CD4-positive, alpha-beta T cell treated with Interleukin-21 for 1 hour (primary cell): ENCODE measurements around the gene LYPD1.

Experiments
- DNase-seq: peaks from one replicate; pipeline ENCODE4 v3.0.0-alpha.2; 2020

Gene LYPD1

DNA sequence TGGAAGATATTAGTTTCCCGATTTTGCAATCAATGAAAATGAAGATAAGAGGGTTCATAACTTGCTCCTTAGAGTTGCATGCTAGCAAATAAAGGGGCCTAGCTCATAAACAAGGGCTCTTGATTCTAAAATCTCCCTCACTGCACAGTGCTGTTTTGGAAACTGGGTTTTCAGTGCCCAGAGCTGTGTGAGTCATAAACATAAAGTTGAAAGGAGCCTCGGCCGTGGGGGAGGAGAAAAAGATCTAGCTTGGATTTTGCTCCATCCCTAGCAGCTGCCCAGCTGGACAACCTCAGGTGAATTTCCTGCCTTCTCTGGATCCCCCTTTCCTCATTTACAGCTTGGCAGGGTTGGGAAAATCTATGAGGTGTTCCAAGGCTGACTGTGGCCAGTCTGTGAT is 42.5 kb downstream of the LYPD1 start:
- DNase-seq = no peak

DNA sequence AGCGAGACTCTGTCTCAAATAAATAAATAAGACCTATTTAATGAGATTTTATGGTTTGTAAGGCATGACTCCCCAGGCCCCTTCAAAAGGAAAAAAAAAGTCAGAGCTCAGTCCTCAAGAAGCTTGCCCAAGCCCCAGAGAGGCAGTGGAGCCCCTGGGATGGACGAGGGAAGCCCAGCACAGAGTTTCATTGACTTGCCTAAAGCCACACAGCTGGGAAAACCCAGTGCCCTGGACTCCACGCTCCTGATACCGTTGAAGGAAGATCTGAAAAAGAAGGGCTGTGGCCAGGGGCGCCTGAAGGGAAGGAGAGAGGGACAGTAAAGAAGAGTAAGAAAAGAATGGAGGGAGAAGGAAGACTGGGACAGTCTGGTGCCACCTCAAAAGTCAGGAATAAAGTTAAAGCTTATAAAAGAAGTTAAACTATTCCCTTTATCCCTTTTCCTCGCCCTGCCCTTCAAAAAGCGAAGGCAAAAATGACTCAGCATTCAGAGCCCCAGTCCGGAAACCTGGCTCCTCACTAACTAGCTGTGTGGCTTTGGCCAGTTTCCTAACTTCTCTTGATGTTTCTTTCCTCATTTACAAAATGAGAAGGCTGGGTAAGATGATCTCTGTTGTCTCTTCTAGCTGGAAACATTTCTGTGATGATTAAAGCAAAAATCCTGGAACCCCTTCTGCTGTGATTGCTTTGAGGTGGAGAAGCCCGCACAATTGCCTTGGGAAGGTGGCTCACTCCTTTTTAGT is 46.7 kb downstream of the LYPD1 start:
- DNase-seq = no peak

DNA sequence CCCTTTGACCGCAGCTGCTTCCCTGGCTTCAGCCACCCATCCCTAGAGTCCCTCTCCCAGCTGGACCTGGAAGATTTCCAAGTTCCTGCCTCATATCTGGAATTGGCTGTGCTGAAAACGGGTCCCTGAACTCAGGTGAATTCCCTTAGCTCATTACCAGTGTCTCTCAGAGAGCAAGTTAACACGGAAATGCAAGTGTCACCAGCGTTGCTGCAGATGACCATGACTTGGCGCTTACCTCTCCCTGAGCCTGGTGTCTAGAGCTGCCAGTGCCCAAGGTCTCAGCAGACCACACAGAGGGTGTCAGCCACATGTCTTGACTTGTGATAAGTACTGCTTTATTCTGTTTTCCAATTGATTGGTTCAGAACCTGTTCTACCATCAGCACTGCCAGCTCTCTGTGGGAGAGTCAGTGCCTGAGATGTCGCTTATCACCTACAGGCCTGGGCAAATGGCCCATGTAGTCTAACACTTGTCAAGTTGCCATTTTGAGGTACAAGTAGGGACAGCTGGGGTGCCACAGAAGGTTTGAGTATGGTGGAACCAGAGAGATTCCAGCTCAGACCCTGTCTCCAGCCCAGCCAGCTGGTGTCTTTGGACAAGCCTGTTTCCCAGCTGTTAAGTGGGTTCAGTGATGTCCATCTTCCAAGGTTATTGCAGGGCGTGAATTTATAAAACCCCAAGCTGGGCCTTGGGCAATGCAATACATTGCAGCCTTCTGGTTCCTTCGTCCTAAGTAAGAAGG is 48.7 kb downstream of the LYPD1 start:
- no peak for DNase-seq

DNA sequence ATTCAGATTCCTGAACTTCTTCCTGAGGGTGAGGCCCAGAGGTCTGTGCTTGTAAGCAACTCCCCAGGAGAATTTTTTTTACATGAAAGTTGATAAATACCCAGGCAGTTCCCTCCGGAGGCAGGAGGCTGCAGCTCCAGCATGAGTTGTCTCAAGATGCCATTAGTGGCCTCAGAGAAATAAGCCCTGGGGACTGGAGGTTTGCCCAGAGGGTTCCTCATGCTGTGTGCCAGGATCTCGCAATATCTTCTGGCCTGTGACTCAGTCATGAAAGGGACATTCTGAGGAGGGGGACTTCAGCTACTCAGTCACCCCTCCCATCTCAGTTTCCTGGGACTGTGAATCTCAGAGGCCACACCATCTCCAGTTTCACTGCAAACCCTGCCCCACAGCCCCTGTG is 49.9 kb downstream of the LYPD1 start:
- DNase-seq = no peak

DNA sequence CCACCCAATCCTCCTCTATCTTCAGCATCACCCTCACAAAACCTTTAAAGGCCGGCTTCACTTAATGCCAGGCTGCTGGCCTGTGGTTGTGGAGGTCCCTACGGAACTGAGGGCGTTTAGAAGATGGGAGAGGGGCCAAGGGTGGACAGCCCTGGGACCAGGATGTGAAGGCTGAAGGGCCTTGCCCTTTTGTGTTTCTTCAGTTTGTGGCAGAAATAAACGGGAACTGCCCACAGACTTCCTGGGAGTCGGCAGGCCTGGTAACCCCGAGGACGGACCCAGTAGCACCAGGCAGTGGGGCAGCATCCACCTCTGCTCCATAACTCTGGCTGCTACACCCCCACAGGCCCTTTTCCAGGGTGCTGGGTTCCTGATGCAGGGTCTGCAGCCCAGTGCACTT is 51.3 kb downstream of the LYPD1 start:
- no peak for DNase-seq

DNA sequence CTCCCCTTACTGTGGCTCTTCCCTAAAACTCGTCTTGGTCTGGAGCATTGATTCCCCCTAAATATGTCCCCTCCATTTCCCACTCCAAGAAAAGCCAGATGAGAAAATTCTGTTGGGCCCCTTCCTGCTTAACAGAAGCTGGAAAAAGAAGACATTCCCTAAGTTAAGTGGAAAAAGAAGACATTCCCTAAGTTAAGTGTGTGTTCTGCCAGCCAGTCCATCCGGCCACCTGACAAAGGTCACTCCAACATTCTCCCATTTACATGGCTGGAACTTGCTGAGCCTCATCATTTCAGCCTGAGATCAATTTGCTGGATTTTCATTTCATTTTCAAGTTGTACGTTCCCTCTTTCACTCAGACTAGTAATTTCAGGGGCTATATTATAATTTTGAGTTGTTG is 52.0 kb downstream of the LYPD1 start:
- DNase-seq = no peak

DNA sequence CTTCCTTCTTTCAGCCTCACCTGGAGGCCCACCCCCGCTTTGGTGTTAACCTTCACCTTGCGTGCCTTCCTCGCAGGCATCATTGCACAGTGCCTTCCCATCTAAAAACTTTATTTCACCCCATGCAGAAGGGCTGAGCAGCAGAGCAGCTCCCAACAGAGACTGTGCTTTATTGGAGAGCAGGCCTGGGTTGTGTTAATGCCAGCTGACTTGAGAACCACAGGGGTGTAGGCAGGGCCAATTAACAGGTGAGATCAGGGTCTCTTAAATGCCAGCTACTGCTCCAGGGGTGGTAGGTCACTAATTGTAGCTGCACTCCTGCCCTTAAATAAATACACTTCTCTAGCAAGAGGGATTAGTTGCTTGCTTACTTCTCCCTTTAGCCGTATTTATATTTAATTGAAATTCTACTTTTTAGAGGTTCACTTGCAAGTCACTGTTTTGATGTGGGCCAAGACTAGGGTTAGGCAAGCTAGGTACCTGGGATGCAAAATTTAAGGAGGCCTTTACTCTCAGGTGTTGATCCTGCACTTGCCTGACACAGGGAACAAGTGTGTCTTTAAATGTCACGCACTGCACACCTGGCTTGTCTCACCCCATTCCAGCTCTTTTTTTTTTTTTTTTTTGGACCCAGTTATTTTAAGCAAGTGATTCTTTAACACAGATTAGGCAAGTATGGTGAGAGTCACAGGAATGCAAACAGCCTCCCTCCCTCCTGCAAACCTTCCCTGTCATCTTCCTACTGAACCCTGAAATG is 54.5 kb downstream of the LYPD1 start:
- no peak for DNase-seq

DNA sequence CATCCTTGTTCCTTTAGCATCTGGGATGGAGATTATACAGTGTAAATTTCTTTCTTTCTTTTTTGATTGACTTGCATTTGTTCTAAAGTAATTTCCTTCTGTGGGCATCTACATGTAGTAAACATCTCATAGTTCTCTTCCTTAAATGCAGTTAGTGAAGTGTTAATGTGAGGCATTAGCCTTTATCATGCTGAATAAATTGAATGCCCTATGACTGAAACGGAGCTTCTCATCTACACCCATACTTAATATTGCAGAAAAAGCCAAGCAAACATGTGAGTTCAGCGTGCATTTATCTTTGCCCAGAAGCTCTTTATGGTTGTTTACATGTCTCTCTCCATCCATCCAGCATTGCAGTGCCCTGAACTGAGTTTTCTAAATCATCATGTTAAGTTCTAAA is 58.3 kb downstream of the LYPD1 start:
- no peak for DNase-seq

DNA sequence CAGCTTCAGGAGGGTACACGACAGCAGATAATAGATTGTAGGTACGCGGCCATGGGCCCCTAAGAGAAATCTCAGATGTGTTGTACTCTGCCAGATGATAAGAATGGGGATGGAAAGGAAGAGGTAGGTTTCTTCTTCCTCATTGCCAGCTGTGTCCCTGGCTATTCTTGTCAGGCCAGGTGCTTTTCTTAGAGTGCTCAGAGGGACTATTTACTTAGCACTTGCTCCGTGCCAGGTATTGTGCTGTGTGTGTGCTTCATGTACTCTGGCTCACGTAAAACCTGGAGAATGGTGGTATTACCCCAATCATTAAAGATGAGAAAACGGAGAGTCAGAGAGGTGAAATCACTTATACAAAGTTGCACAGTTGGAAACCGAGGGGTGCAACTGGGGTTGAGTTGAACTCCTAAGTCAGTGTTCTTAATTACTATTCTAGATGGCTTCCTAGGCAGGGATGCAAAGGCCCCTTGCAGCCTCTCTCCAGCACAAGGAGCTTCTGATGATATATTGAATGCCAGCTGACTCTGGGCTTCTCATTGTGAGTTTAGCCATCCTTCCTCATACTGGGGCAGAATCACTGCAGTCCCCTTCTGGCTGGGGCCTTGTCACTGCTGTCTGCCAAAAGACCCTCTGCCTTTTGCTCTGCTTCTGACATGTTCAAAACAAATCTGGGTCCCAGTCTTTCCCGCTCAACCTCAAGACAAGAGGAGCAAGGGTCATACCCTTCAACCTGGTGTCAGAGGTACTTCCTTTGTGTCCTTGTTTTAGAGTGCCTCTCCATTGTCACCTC is 60.7 kb downstream of the LYPD1 start:
- DNase-seq = no peak

DNA sequence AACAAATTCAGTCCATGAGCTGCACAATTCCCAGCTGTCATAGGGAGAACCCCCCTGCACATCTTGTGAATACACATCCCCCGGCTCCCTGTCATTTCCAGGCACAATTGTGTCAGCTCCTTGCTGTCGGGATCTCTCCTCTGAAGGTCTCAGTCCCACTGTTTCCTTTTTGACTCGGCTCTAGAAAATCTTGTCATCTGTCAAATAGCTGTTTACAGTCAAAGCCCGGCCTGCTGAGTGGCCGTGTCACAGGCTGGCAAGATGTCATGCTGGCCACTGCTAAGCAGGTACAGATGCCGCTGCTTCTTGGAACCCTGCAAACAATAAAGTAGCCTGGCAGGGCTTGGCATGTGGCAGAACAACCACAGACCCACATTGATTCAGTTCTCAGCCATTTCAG is 61.7 kb downstream of the LYPD1 start:
- DNase-seq = no peak

DNA sequence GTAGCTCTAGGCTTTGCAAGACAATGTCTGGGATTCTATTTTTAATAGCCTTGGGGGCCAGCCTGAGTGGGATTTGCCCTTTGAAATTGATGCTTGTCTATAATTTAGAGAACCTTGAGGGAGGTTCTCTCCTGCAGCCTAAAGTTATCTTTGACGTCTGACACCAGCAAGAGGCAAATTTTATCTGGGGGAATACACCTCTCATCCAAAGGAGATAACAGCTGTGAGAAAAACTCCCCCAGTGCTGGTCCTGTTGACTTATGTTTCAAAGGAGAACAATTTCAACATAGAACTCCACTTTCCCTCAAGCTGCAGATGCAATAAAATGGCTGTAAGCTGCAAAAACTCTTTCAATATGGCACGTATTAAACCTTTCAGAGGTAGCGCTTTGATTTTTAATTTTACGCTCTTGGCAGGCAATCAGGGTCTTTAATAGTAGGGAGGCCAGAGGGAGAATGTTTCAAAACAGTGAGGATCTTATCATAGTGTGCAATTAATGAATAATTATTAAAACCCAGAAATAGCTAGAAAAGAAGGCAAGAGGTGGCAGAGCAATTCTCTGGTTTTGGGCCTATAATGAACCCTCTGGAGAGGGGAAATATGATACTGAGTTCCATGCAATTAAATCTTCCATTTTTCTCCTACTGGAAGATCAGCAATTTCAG is 62.4 kb downstream of the LYPD1 start:
- DNase-seq = no peak

DNA sequence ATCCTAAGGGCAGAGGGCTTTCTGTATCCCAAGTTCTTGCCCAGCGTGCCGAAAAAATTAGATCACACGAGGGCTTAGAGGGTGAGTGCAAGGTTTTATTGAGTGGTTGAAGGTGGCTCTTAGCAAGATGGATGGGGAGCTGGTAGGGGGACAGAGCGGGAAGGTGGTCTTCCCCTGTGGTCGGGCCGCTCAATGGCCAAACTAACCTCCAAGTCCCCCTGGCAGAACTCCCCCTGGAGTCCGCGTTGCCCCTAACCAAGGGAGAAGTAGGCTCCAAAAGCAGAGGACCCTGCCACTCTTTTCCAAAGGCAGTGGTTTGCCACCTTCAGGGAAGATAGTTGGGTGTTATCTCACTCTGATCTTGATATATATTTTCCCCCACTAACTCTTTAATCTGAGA is 63.4 kb downstream of the LYPD1 start:
- no peak for DNase-seq

DNA sequence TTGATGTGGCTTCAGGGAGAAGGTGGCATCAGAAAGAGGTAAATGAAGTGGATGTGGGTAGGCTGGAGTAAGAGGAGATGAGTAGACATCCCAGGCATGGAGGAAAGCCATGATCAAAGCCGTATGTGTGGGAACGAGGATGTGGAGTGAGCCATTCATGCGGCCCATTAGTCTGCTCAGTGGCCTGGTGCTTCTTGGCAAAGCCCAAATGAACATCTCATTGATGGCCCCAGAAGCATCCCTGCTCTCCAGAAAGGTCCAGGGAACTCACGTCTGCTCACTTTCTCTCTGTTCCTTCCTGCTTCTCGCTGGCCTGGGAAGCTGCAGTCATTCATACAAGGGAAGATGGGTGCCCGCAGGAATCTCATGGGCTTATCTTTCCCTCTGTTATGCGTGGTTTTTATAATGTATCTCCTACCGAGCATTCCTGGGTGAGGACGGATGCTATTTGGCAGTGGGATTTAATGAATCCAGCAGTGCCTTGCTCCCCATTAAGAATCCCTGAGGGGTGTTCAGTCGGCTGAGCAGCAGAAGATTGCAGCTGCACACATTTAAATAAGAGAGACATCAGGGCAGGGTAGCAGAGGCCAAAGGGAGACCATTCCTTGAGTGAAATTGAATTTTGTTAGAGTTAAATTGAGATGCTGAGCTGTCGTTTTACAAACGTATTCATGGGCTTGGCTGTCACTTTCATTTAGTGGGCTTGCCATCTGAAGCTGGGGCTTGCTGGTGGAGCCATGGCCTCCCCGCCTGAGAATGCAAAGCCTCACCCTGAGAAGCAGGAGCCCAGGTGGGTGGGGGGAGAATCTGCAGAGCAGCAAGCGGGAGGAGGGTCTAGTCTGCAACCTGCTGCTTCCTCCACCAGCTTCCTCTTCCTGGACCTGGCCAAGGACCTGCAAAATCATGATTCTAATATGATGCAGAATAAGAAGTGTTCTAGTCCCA is 64.5 kb downstream of the LYPD1 start:
- DNase-seq = no peak

DNA sequence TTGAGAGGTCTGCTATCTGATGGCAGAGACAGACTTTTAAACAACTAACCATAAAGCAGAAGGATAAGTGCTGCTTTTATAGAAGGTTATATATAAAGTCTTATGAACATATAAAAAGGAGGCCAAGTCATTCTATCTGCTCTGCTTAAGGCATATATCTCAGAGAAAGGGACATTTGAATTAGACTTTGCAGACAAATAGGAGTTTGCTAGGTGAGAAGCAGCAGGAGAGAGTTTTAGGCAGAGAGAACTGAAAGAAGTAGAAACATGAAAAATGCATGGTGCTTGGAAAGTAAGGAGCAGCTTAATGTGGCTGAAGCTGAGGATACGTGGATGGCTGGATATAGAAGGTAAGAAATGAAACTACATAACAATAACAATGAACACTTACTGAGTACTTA is 65.4 kb downstream of the LYPD1 start:
- no peak for DNase-seq

DNA sequence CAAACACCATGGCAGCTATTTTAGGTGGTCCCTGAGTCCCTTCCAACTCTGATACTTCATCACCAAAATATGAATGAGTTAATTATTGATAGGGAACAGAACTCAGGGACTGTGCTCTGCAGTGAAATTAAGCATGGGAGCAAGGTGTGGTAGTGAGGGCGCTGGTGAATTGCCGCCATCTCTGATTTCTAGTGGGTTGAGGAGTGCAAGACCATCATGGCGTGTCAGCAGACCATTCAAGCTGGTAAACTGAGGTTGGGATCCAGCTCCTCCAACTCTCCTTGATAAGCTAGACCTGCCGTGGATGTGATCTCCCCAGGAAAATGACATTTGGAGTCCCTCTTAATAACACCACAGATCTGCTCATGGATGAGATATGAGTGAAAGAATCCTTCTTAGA is 70.4 kb downstream of the LYPD1 start:
- DNase-seq = no peak

DNA sequence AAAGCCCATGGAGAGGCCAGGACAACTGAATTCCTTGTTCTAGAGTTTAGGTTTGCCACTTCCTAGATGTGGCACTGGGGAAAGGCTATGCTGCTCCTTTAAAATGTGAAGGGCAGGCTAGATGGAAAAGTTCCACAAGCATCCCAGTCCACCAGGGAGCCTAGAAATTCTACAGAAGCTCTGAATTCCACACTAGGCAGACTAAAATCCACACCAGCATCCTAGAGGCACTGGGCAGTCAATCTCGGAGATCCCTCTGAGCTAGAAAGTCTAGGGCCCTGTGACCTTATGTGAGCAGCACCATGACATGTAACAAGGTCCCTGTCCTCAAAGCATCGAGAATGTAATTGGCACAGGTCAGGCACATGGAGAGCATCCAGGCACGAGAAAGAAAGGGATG is 71.5 kb downstream of the LYPD1 start:
- DNase-seq = no peak

DNA sequence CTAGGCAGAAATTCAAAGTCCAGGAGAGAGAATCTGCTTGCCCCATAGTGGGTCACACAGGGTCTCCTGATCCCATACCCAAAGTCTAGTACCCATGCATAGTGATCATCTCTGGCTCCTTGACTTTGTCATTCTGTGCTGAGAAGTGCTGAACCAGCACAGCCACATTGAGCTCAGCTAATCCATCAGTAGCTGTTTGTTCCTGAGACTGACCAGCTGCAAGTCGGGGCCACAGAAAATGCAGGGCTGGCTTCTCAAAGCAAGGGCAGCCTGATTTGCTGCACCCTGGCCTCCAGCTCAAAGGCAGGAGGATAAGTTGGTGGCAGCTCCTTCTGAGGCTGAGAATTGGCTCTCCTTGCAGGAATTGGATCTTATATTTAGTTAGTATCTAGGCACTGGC is 72.2 kb downstream of the LYPD1 start:
- no peak for DNase-seq

DNA sequence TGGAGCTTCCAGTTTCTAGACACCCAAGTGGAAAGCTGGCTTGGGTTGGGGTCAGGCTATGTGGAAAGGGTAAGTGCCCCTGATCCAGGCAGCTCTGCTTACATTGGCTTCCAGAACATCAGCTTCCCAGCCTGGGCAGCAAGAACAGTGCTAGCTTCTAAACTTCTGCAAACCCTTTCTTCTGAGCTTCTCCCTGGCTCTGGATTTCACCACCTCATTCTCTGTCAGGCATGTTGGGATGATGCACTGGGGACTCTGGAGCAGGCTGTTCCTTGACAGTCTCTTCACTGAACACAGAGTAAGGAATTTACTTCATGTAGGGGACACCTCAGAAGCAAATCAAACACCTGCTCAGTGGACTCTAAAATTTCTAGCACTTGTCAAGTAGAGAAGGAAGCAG is 72.8 kb downstream of the LYPD1 start:
- no peak for DNase-seq

DNA sequence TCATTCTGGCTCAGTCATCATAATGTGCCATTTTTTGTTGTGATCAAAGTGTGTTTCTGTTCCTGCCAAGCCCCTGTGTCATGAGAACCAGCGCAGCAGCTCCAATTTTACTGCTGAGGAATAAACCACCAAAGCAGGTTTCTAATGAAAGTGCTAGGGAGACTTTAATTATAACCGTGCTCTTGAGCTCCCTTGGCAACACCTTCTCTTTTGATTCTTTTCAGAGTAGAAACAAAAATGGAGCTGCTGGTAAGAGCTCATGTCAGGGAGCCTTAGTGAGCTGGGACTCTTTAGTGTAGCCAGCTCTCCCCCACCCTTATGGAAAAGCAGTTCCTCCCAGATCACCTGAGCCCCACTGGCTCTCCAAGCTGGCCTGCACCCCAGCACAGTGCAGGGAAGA is 74.3 kb downstream of the LYPD1 start:
- DNase-seq = no peak

DNA sequence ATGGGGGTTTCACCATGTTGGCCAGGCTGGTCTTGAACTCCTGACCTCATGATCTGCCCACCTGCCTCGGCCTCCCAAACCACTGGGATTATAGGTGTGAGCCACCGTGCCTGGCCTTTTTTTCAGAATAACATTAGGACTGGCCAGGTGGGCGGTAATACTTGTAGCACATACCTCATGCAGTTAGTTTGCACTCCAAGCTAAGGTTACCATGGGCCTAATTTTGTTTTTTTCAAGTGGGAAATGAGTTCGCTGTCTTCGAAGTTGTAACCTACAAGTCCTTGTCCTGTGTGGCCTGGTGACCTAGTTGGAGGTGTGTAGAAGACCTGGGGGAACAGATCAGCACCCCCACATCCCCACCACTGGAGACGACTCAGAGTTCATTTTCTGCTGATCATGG is 74.8 kb downstream of the LYPD1 start:
- DNase-seq = no peak
